HepG2 (cell line): ENCODE results near the gene FNIP2. TPM values are rescaled to one million over a fixed set of nuclear protein-coding genes. Genes with fewer than 3 reads are reported as not detected.

Source experiments
- ATAC-seq: fragments of 200-7000 bp; cut with Tn5 transposase; 3 replicates; pipeline ENCODE4 v1.9.1; 2020; ENCODE audit warnings: mild to moderate bottlenecking, moderate library complexity
- BruUV-seq: library from RNA; stranded (reverse); fragments of 400-500 nt; replicated peaks from 2 replicates; lab custom pipeline; 2021; lab: Mats Ljungman, UMichigan
- CTCF ChIA-PET: fragments of 300-600 bp; formaldehyde crosslinking; extraction: SDS; loops from one replicate; lab custom pipeline; 2021; ENCODE audit warnings: low total read pairs, inconsistent platforms, low intra/inter-chr PET ratio; lab: Yijun Ruan, JAX
- POLR2A ChIA-PET: fragments of 350-600 bp; sonication (Branson Sonifier 250); formaldehyde crosslinking; loops from one replicate; lab custom pipeline; 2020; ENCODE audit warnings: antibody characterized with exemption, inconsistent platforms; lab: Yijun Ruan, JAX
- DNase-seq: peaks from one replicate; pipeline ENCODE4 v3.0.0-alpha.2; 2015; ENCODE audit warnings: low spot score
- FAIRE-seq: peaks from 3 replicates; lab custom pipeline; 2011; peaks lifted over from hg19 to GRCh38; lab: Jason Lieb, UNC
- H2AFZ ChIP-seq: one replicate; pipeline ENCODE4 v1.6.1; 2011; ENCODE audit warnings: low read length, inconsistent platforms
- H3K27ac ChIP-seq: fragments of 300-600 bp; 3 replicates; pipeline ENCODE4 v1.8.0; 2011; ENCODE audit warnings: mixed run types, mild to moderate bottlenecking, mixed read lengths, low read length, inconsistent platforms; ENCODE audit not compliant: insufficient read depth; ENCODE audit errors: extremely low read length
- H3K27me3 ChIP-seq, 2 experiments: fragments of 200-600 bp in 1 of 2; 2 replicates in 1 of 2; 3 replicates in 1 of 2; pipeline versions ENCODE4 v1.6.0 to v1.8.0; 2011; ENCODE audit warnings: low read length in 2 of 2, mild to moderate bottlenecking in 2 of 2, moderate library complexity in 2 of 2, inconsistent platforms in 1 of 2; ENCODE audit not compliant: insufficient read depth in 2 of 2, control insufficient read depth in 1 of 2
- H3K36me3 ChIP-seq, 2 experiments: fragments of 200-600 bp in 1 of 2; replicated peaks in 1 of 2; 2 replicates in 1 of 2; 3 replicates in 1 of 2; pipeline versions ENCODE4 v1.5.1 to v1.8.0; 2011; ENCODE audit warnings: low read length in 2 of 2, inconsistent platforms in 1 of 2; ENCODE audit not compliant: insufficient read depth in 2 of 2, control insufficient read depth in 1 of 2
- H3K4me1 ChIP-seq: 2 replicates; pipeline ENCODE4 v1.5.1; 2012; ENCODE audit warnings: low read length, inconsistent platforms; ENCODE audit not compliant: insufficient read depth
- H3K4me2 ChIP-seq: 2 replicates; pipeline ENCODE4 v1.6.0; 2011; ENCODE audit warnings: low read depth, low read length, inconsistent platforms
- H3K4me3 ChIP-seq, 3 experiments: fragments of 200-600 bp in 1 of 3; sonication (generic), shearing (Covaris generic) in 1 of 3; replicated peaks in 1 of 3; 2 replicates each; pipeline ENCODE4 v1.5.1; 2011 to 2016; ENCODE audit warnings: low read length in 3 of 3, inconsistent platforms in 2 of 3, low read depth in 2 of 3, mild to moderate bottlenecking in 2 of 3, control low read depth in 1 of 3, mixed read lengths in 1 of 3; ENCODE audit not compliant: insufficient read depth in 1 of 3
- H3K79me2 ChIP-seq: one replicate; pipeline ENCODE4 v1.6.1; 2011; ENCODE audit warnings: low read length, inconsistent platforms; ENCODE audit not compliant: insufficient read depth
- H3K9ac ChIP-seq: 2 replicates; pipeline ENCODE4 v1.6.0; 2011; ENCODE audit warnings: mild to moderate bottlenecking, low read depth, low read length, inconsistent platforms; ENCODE audit not compliant: insufficient read depth
- H3K9me3 ChIP-seq: 2 replicates; pipeline ENCODE4 v1.5.1; 2012; ENCODE audit warnings: mild to moderate bottlenecking, low read length
- H4K20me1 ChIP-seq: 2 replicates; pipeline ENCODE4 v1.6.0; 2011; ENCODE audit warnings: inconsistent platforms, mild to moderate bottlenecking, low read length, moderate library complexity; ENCODE audit not compliant: insufficient read depth
- CTCF ChIP-seq: sonication (generic); formaldehyde crosslinking; IDR thresholded peaks from 2 replicates; pipeline ENCODE4 v1.5.0; 2020; ENCODE audit warnings: mild to moderate bottlenecking, missing genetic modification reagents, moderate library complexity
- MXI1 ChIP-seq: IDR thresholded peaks from 3 replicates; pipeline ENCODE4 v1.6.1; 2012; ENCODE audit warnings: low read depth, low read length, inconsistent platforms, borderline replicate concordance
- POGZ ChIP-seq: sonication (generic); formaldehyde crosslinking; IDR thresholded peaks from 2 replicates; pipeline ENCODE4 v1.4.0; 2020; ENCODE audit warnings: mild to moderate bottlenecking, missing genetic modification reagents
- RBM22 ChIP-seq: fragments of 200-400 bp; formaldehyde crosslinking; optimal IDR thresholded peaks from 2 replicates; pipeline ENCODE3; 2017; ENCODE audit warnings: mild to moderate bottlenecking, low read length, moderate library complexity
- TCF7L2 ChIP-seq: IDR thresholded peaks from 2 replicates; pipeline ENCODE4 v1.6.1; 2011; ENCODE audit warnings: mild to moderate bottlenecking, low read depth, low read length, moderate library complexity
- ZBTB3 ChIP-seq: sonication (generic); formaldehyde crosslinking; IDR thresholded peaks from 2 replicates; pipeline ENCODE4 v1.4.0; 2020; ENCODE audit warnings: low read depth, mild to moderate bottlenecking, moderate library complexity, missing genetic modification reagents, borderline replicate concordance
- WGBS: methylation state at CpG from one replicate; pipeline ENCODE4 v1.1.6; 2017; ENCODE audit warnings: low lambda C conversion rate; 5-methylcytosine and 5-hydroxymethylcytosine counted together
- in situ Hi-C: cut with HindIII; loops from 2 replicates; pipeline ENCODE4 v1.10.0; 2017; ENCODE audit warnings: low pct_unique_long_range_greater_than_20kb; ENCODE audit not compliant: extremely low pct_ligation_motif_present
- intact Hi-C: fragments of 100-400 bp; cut with micrococcal nuclease; formaldehyde crosslinking; loops from one replicate; pipeline ENCODE4 v1.10.0; 2022; ENCODE audit not compliant: unreplicated experiment
- polyA plus RNA-seq, 8 experiments: library from polyadenylated mRNA; depleted of rRNA in 3 of 8; stranded (reverse) in 7 of 8; unstranded in 1 of 8; fragments of >200 nt; fragmentation: Illumina TruSeq in 4 of 8; extraction: Trizol in 4 of 8; gene quantifications; 2 replicates each; pipeline versions ENCODE4 v1.2.1 to v1.2.3, GENCODE V29; 2011 to 2016; ENCODE audit warnings: low read depth in 4 of 8, missing spikeins in 1 of 8, mixed read lengths in 1 of 8; ENCODE audit not compliant: insufficient read depth in 1 of 8
- total RNA-seq, 5 experiments: library from RNA; depleted of rRNA; stranded (reverse); fragments of >200 nt; fragmentation: Illumina TruSeq; extraction: Trizol; gene quantifications; 2 replicates each; pipeline ENCODE4 v1.2.3, GENCODE V29; 2016; ENCODE audit warnings: low read depth in 1 of 5

The FNIP2 gene
- total and polyA plus RNA-seq, 2 of the 13 experiments (the other 11 are each of a cell fraction or from before 2014, with no cell fraction given): 15.5 to 21.0 TPM

DNA sequence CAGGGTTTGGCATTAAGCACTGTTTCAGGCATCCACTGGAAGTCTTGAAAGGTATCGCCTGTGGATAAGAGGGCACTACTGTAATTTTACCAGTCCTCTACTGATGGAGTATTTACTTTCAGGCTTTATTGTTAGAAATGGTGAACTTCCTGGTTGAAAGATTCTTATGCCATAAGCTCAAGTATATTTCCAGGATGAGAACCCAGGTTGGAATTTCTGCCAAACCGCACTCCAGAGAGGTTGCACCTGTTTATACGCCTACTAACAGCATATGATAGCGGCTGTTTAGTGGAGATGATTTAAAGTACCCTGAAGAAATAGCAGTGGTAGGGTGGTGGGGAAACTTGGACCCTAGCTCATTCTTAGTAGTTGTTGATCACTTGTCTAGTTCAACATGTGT, 9.9 kb downstream of the FNIP2 start:
- no peaks in the 10 kb centered on the region for H3K27me3 ChIP-seq
- TF ChIP-seq POGZ (CRISPR knock-in tag) (no peak), MXI1 (no peak), RBM22 (no peak), ZBTB3 (CRISPR knock-in tag) (no peak)
- TF ChIP-seq, all 625 proteins: peak for 0
- Histone ChIP-seq H3K79me2 (peaks cover 89% of the 10 kb centered on the region), H4K20me1 (peaks cover 7% of the 10 kb centered on the region), H3K4me1 (peaks cover 85% of the 10 kb centered on the region), H3K27ac (no peak overlapping the region), H3K9ac (no peak overlapping the region), H2AFZ (no peak overlapping the region), H3K9me3 (no peaks in the 10 kb centered on the region), H3K4me3 (no peak overlapping the region), H3K36me3 (no peaks in the 10 kb centered on the region), H3K4me2 (no peak overlapping the region)
- intact Hi-C loops (no loop called here), in situ Hi-C loops (no loop called here)
- ChIA-PET CTCF (no interaction called here), POLR2A (interaction anchor here (0.8 kb wide), 1 partner anchor 21 kb away, joined by 3 read pairs; no protein-coding TSS in a partner anchor)
- ATAC-seq: no peak
- BruUV-seq: no TSS peak
- DNase-seq: no peak
- 100% methylated on average over 4 of the region's 4 CpGs for WGBS
- FAIRE-seq: no peak

GRCh38 chr4:158781963-158782362, 13.1 kb downstream of the FNIP2 start:
- Histone ChIP-seq H3K9me3 (no peaks in the 10 kb centered on the region), H4K20me1 (peaks cover 3% of the 10 kb centered on the region; the same call in 1 of the 2 replicates), H2AFZ (no peak overlapping the region), H3K4me1 (peaks cover 83% of the 10 kb centered on the region), H3K27ac (peak overlapping the region; percentile 68), H3K27me3 (no peaks in the 10 kb centered on the region), H3K9ac (no peak overlapping the region), H3K4me3 (no peak overlapping the region), H3K4me2 (peak overlapping the region; percentile 5; the same call in 1 of the 2 replicates), H3K79me2 (peaks cover 86% of the 10 kb centered on the region), H3K36me3 (no peaks in the 10 kb centered on the region; a peak in 1 of 5 replicates)
- FAIRE-seq: no peak
- ChIA-PET CTCF (no interaction called here), POLR2A (interaction anchor here (1.0 to 1.9 kb wide), 5 partner anchors 13 to 638 kb away, joined by 3 to 6 read pairs (median 4); partner anchors contain the start of gene FNIP2)
- WGBS: 50% methylated on average over 1 of the region's 1 CpG
- no TSS peak for BruUV-seq
- DNase-seq: no peak
- intact Hi-C loops: loop anchor here (2.0 kb wide), 1 partner anchor 45 kb away; no protein-coding TSS in a partner anchor
- no peak for ATAC-seq
- peak; percentile 30 for TF ChIP-seq CTCF (CRISPR knock-in tag)
- no peak for TF ChIP-seq TCF7L2
- in situ Hi-C loops: loop anchor here (5.0 kb wide), 1 partner anchor 45 kb away; no protein-coding TSS in a partner anchor
